A549 (cell line): ENCODE results near the gene CCN5. TPM values are rescaled to one million over a fixed set of nuclear protein-coding genes. Genes with fewer than 3 reads are reported as not detected.
A peak's percentile ranks its signal among the peaks of the same experiment; 100 is the strongest.
"Not testable (repeated sequence)": the region's sequence is repeated elsewhere in the genome, so short reads cannot be mapped to it uniquely, and the experiment has no call there.

Experiments
- ATAC-seq, 2 experiments: fragments of 200-7000 bp in 1 of 2; fragments of >200 bp in 1 of 2; cut with Nextera tagmentation in 1 of 2; cut with Tn5 transposase in 1 of 2; 3 replicates each; pipeline versions ENCODE4 v1.8.0 to v1.9.1; 2018 to 2020; ENCODE audit warnings: mild to moderate bottlenecking in 1 of 2, moderate library complexity in 1 of 2
- CTCF ChIA-PET: fragments of 300-600 bp; sonication (Branson Sonifier 250); formaldehyde crosslinking; extraction: SDS; loops from one replicate; lab custom pipeline; 2021; ENCODE audit warnings: antibody characterized with exemption, inconsistent platforms; lab: Yijun Ruan, JAX
- POLR2A ChIA-PET: fragments of 350-600 bp; formaldehyde crosslinking; extraction: SDS; loops from one replicate; lab custom pipeline; 2021; ENCODE audit warnings: antibody characterized with exemption, inconsistent platforms; lab: Yijun Ruan, JAX
- DNase-seq, 2 experiments: peaks; one replicate each; pipeline versions ENCODE4 v3.0.0 to v3.0.0-alpha.2; 2011 to 2016; ENCODE audit warnings: low read depth in 1 of 2, low spot score in 1 of 2
- FAIRE-seq: peaks from 2 replicates; lab custom pipeline; 2011; peaks lifted over from hg19 to GRCh38; lab: Jason Lieb, UNC
- H3K27ac ChIP-seq, 2 experiments: fragments of >200 bp; sonication (Bioruptor Twin); formaldehyde crosslinking; 3 replicates each; pipeline ENCODE4 v1.5.1; 2016 to 2017
- H3K4me1 ChIP-seq: fragments of >200 bp; sonication (Bioruptor Twin); formaldehyde crosslinking; 3 replicates; pipeline ENCODE4 v1.6.1; 2016
- H3K4me2 ChIP-seq: fragments of >200 bp; sonication (Bioruptor Twin); formaldehyde crosslinking; 3 replicates; pipeline ENCODE4 v1.6.1; 2016
- H3K4me3 ChIP-seq: fragments of >200 bp; sonication (Bioruptor Twin); formaldehyde crosslinking; 3 replicates; pipeline ENCODE4 v1.5.1; 2016
- H3K9me3 ChIP-seq: fragments of >200 bp; sonication (Bioruptor Twin); formaldehyde crosslinking; 3 replicates; pipeline ENCODE4 v1.6.1; 2016
- CBX2 ChIP-seq: fragments of 200-600 bp; sonication (generic); IDR thresholded peaks from 2 replicates; pipeline ENCODE4 v1.6.1; 2016; ENCODE audit warnings: low read depth, mild to moderate bottlenecking, borderline replicate concordance
- CHD4 ChIP-seq: fragments of 200-600 bp; sonication (generic); IDR thresholded peaks from 2 replicates; pipeline ENCODE4 v1.6.1; 2016; ENCODE audit warnings: antibody characterized with exemption, mild to moderate bottlenecking, borderline replicate concordance
- EP300 ChIP-seq, 2 experiments: fragments of >200 bp; sonication (Bioruptor Twin); formaldehyde crosslinking; IDR thresholded peaks; 2 replicates in 1 of 2; 3 replicates in 1 of 2; pipeline ENCODE4 v1.6.1; 2016 to 2017
- FOSL2 ChIP-seq, 2 experiments: fragments of 450-650 bp in 1 of 2; fragments of >200 bp in 1 of 2; sonication (Bioruptor Twin) in 1 of 2; formaldehyde crosslinking; IDR thresholded peaks; 2 replicates each; pipeline versions ENCODE4 v1.5.0 to v1.6.1; 2016 to 2020; ENCODE audit warnings: mild to moderate bottlenecking in 1 of 2, moderate library complexity in 1 of 2
- GATA3 ChIP-seq: IDR thresholded peaks from 2 replicates; pipeline ENCODE4 v1.6.1; 2012; ENCODE audit warnings: borderline replicate concordance
- HOXB5 ChIP-seq: fragments of 250-450 bp; sonication (Bioruptor Pico); IDR thresholded peaks from 2 replicates; pipeline ENCODE4 v1.5.0; 2020; ENCODE audit warnings: mild to moderate bottlenecking, moderate library complexity
- JUNB ChIP-seq: fragments of >200 bp; sonication (Bioruptor Twin); formaldehyde crosslinking; IDR thresholded peaks from 2 replicates; pipeline ENCODE4 v1.6.1; 2016
- MAX ChIP-seq: IDR thresholded peaks from 2 replicates; pipeline ENCODE4 v1.6.1; 2012
- POLR2AphosphoS2 ChIP-seq: conservative IDR thresholded peaks from 2 replicates; pipeline ENCODE4 v1.6.1; 2012; ENCODE audit warnings: low read length, improper control_type of control experiment, inconsistent platforms
- RAD21 ChIP-seq, 2 experiments: fragments of >200 bp in 1 of 2; sonication (Bioruptor Twin) in 1 of 2; formaldehyde crosslinking in 1 of 2; IDR thresholded peaks in 1 of 2; conservative IDR thresholded peaks in 1 of 2; 2 replicates in 1 of 2; 3 replicates in 1 of 2; pipeline ENCODE4 v1.6.1; 2012 to 2018; ENCODE audit warnings: inconsistent platforms in 1 of 2
- RARB ChIP-seq: fragments of 250-450 bp; sonication (Bioruptor Pico); IDR thresholded peaks from 2 replicates; pipeline ENCODE4 v1.8.0; 2021; ENCODE audit warnings: mild to moderate bottlenecking, moderate library complexity
- RNF2 ChIP-seq: fragments of 200-600 bp; sonication (generic); IDR thresholded peaks from 2 replicates; pipeline ENCODE4 v1.6.1; 2016; ENCODE audit warnings: low read depth, mild to moderate bottlenecking, antibody characterized with exemption, moderate library complexity, borderline replicate concordance
- SREBF2 ChIP-seq: fragments of 450-650 bp; IDR thresholded peaks from 2 replicates; pipeline ENCODE4 v1.6.1; 2014; ENCODE audit warnings: mild to moderate bottlenecking, moderate library complexity
- TFCP2L1 ChIP-seq: fragments of 250-450 bp; sonication (Bioruptor Pico); IDR thresholded peaks from 2 replicates; pipeline ENCODE4 v1.5.0; 2021; ENCODE audit warnings: mild to moderate bottlenecking
- ZFP36 ChIP-seq: fragments of 450-650 bp; IDR thresholded peaks from 2 replicates; pipeline ENCODE4 v1.6.1; 2014; ENCODE audit warnings: borderline replicate concordance; ENCODE audit not compliant: partially characterized antibody
- WGBS: methylation state at CpG from one replicate; pipeline ENCODE4 v1.1.6; 2017; ENCODE audit errors: missing lambda C conversion rate; 5-methylcytosine and 5-hydroxymethylcytosine counted together
- polyA plus RNA-seq, 4 experiments: library from polyadenylated mRNA; depleted of rRNA in 3 of 4; stranded (reverse); fragments of >200 nt; fragmentation: RNase III in 1 of 4; extraction: RNeasy Plus Mini Kit Qiagen cat#74134 plus additional on column Dnase treatment in 1 of 4; gene quantifications; 2 replicates in 3 of 4; 3 replicates in 1 of 4; pipeline ENCODE4 v1.2.3, GENCODE V29; 2011 to 2017
- TF ChIP-seq, protein P1 (sequence below): IDR thresholded peaks from 2 replicates; pipeline ENCODE4 v1.6.1; 2012; ENCODE audit warnings: low read depth, borderline replicate concordance
- TF ChIP-seq, protein P2 (sequence below): fragments of 200-600 bp; sonication (generic); IDR thresholded peaks from 2 replicates; pipeline ENCODE4 v1.6.1; 2016; ENCODE audit warnings: antibody characterized with exemption, mild to moderate bottlenecking, moderate library complexity

CCN5 gene
- polyA plus RNA-seq, 2 of the 4 experiments (the other 2 are of a cell fraction): 9.9 to 11.1 TPM

DNA sequence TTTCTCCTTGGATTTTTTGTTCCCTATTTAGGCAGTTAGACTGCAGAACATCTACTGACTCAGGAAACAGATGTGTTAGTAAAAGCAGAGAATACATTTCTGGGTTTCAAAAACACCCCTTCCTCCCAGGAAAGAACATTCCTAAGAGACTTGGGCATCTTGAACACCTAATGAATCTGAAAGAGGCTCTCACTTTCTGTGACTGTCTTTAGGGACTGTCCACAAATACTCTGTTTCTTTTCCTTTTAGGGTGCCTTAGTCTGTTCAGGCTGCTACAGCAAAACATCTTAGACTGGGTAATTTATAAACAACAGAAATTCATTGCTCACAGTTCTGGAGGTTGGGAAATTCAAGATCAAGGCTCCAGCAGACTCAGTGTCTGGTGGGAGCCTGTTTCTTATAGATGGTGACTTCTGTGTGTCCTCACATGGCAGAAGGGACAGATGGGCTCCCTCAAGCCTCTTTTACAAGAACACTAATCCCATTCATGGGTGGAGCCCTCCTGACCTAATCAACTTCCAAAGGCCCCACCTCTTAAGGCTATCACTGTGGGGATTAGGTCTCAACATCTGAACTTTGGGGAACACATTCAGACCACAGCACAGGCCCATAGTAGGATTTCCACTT lies 19.4 kb upstream of the CCN5 start:
- ATAC-seq (no peak), DNase-seq (no peak), FAIRE-seq (no peak)
- Histone ChIP-seq H3K4me3 (no peak overlapping the region), H3K27ac (peak overlapping the region; percentile 86 to 89), H3K4me1 (peaks cover 53% of the 10 kb centered on the region), H3K4me2 (peak overlapping the region; percentile 11; the same call in 2 of the 3 replicates), H3K9me3 (peaks cover 12% of the 10 kb centered on the region)
- ChIA-PET CTCF (interaction anchor here (0.8 to 1.9 kb wide), 8 partner anchors 11 to 51 kb away, joined by 3 to 12 read pairs (median 4); partner anchors contain the start of gene CCN5), POLR2A (interaction anchor here (1.0 kb wide), 1 partner anchor 33 kb away, joined by 3 read pairs; no protein-coding TSS in a partner anchor)
- TF ChIP-seq RARB (CRISPR knock-in tag) (no peak), MAX (0 out of 2 replicates have a peak, but pooled peaks have one; percentile 24), JUNB (no peak)
- TF ChIP-seq, protein P1, sequence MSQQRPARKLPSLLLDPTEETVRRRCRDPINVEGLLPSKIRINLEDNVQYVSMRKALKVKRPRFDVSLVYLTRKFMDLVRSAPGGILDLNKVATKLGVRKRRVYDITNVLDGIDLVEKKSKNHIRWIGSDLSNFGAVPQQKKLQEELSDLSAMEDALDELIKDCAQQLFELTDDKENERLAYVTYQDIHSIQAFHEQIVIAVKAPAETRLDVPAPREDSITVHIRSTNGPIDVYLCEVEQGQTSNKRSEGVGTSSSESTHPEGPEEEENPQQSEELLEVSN: no peak

- WGBS: 92% methylated on average over 3 of the region's 3 CpGs
- CTCF ChIA-PET: interaction anchor here (0.6 to 1.9 kb wide), 9 partner anchors 11 to 51 kb away, joined by 3 to 12 read pairs (median 4); partner anchors contain the start of gene CCN5
- H3K9me3 ChIP-seq: peaks cover 7% of the 10 kb centered on the region
- FAIRE-seq (no peak), ATAC-seq (0 out of 6 replicates have a peak, but pooled peaks of 1 of the 2 experiments have one; percentile 9), DNase-seq (peak in 1 of 2 experiments; percentile 52)
- no peak overlapping the region for H3K4me3 ChIP-seq
- no peak overlapping the region for H3K4me2 ChIP-seq
- peak overlapping the region; percentile 86 to 89 for H3K27ac ChIP-seq
- TF ChIP-seq MAX (0 out of 2 replicates have a peak, but pooled peaks have one; percentile 3), HOXB5 (no peak), RAD21 (conservative IDR thresholded peaks at IDR 0.05 in 1 of 2, IDR thresholded peaks at IDR 0.05 in 1 of 2) (no peak)
- TF ChIP-seq, all 56 proteins: peak for 1
- POLR2A ChIA-PET: no interaction called here
- peaks cover 58% of the 10 kb centered on the region for H3K4me1 ChIP-seq
Observed at GRCh38 chr20:44696315-44696714, 18.9 kb upstream of the CCN5 start.

GRCh38 chr20:44697041-44697440 lies 18.1 kb upstream of the CCN5 start:
- POLR2A ChIA-PET, DNase-seq, H3K4me2 ChIP-seq, H3K4me3 ChIP-seq, FAIRE-seq, ATAC-seq, H3K9me3 ChIP-seq: not testable (repeated sequence)
- Histone ChIP-seq H3K27ac (peak overlapping the region; percentile 86 to 89; a peak in 4 of 6 replicates), H3K4me1 (peaks cover 64% of the 10 kb centered on the region)
- CTCF ChIA-PET: interaction anchor here (0.6 to 1.9 kb wide), 9 partner anchors 12 to 50 kb away, joined by 3 to 12 read pairs (median 4); no protein-coding TSS in a partner anchor
- WGBS: 92% methylated on average over 5 of the region's 5 CpGs

GRCh38 chr20:44698351-44698750 lies 16.8 kb upstream of the CCN5 start:
- FAIRE-seq: no peak
- Histone ChIP-seq H3K4me3 (no peak overlapping the region), H3K4me1 (peaks cover 60% of the 10 kb centered on the region), H3K27ac (peak overlapping the region; percentile 50 to 76), H3K4me2 (no peak overlapping the region), H3K9me3 (no peaks in the 10 kb centered on the region)
- no peak for TF ChIP-seq MAX
- TF ChIP-seq POLR2AphosphoS2: no peak
- no peak for TF ChIP-seq HOXB5
- TF ChIP-seq CHD4: no peak
- no peak for TF ChIP-seq ZFP36
- no peak for TF ChIP-seq CBX2
- no peak for TF ChIP-seq RNF2
- TF ChIP-seq EP300 (IDR thresholded peaks at IDR 0.05): no peak
- TF ChIP-seq, protein P2, sequence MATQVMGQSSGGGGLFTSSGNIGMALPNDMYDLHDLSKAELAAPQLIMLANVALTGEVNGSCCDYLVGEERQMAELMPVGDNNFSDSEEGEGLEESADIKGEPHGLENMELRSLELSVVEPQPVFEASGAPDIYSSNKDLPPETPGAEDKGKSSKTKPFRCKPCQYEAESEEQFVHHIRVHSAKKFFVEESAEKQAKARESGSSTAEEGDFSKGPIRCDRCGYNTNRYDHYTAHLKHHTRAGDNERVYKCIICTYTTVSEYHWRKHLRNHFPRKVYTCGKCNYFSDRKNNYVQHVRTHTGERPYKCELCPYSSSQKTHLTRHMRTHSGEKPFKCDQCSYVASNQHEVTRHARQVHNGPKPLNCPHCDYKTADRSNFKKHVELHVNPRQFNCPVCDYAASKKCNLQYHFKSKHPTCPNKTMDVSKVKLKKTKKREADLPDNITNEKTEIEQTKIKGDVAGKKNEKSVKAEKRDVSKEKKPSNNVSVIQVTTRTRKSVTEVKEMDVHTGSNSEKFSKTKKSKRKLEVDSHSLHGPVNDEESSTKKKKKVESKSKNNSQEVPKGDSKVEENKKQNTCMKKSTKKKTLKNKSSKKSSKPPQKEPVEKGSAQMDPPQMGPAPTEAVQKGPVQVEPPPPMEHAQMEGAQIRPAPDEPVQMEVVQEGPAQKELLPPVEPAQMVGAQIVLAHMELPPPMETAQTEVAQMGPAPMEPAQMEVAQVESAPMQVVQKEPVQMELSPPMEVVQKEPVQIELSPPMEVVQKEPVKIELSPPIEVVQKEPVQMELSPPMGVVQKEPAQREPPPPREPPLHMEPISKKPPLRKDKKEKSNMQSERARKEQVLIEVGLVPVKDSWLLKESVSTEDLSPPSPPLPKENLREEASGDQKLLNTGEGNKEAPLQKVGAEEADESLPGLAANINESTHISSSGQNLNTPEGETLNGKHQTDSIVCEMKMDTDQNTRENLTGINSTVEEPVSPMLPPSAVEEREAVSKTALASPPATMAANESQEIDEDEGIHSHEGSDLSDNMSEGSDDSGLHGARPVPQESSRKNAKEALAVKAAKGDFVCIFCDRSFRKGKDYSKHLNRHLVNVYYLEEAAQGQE: no peak
- no peak for TF ChIP-seq TFCP2L1 (CRISPR knock-in tag)
- no peak for TF ChIP-seq JUNB
- no peak for TF ChIP-seq GATA3
- TF ChIP-seq FOSL2 (IDR thresholded peaks at IDR 0.05): no peak
- no peak for TF ChIP-seq FOSL2 (CRISPR knock-in tag; IDR thresholded peaks at IDR 0.05)
- no peak for TF ChIP-seq RARB (CRISPR knock-in tag)
- no peak for TF ChIP-seq SREBF2
- ChIA-PET POLR2A (no interaction called here), CTCF (interaction anchor here (0.6 to 1.4 kb wide), 5 partner anchors 15 to 49 kb away, joined by 3 to 6 read pairs (median 3); no protein-coding TSS in a partner anchor)
- WGBS: 37% methylated on average over 3 of the region's 3 CpGs
- peak in 1 of 2 experiments; percentile 9; a peak in 1 of 6 replicates for ATAC-seq
- no peak for DNase-seq
